ENCODE results near the gene SLC10A3.
A peak's percentile ranks its signal among the peaks of the same experiment; 100 is the strongest.

SLC10A3 gene

GRCh38 chrX:154463611-154464220 lies 26.7 kb downstream of the SLC10A3 start:
- no peak for DNase-seq

GRCh38 chrX:154462396-154462795 lies 28.0 kb downstream of the SLC10A3 start:
- no peak for DNase-seq

GRCh38 chrX:154460326-154460725 lies 30.1 kb downstream of the SLC10A3 start:
- no peak for DNase-seq

GRCh38 chrX:154459832-154460231 lies 30.6 kb downstream of the SLC10A3 start:
- no peak for DNase-seq

GRCh38 chrX:154458954-154459778 lies 31.3 kb downstream of the SLC10A3 start:
- DNase-seq = no peak

- peak in 1 of 2 experiments; percentile 6 for DNase-seq
These were observed 32.1 kb downstream of the SLC10A3 start, which contains the start of gene PLXNA3 for GRCh38 chrX:154458116-154458953. Gene PLXNA3 (plus strand): TSS chrX:154458281. CDS start chrX:154460184, 1,903 bp downstream.

- DNase-seq = no peak
These were observed 32.8 kb downstream of the SLC10A3 start for GRCh38 chrX:154457491-154458115.

GRCh38 chrX:154452823-154453222 lies 37.6 kb downstream of the SLC10A3 start:
- no peak for DNase-seq

- DNase-seq = no peak
These were observed 40.1 kb downstream of the SLC10A3 start for GRCh38 chrX:154450312-154450711.

- no peak for DNase-seq
These were observed 40.8 kb downstream of the SLC10A3 start for GRCh38 chrX:154449618-154450017.

GRCh38 chrX:154448484-154448883 lies 41.9 kb downstream of the SLC10A3 start:
- DNase-seq = no peak

GRCh38 chrX:154446430-154446829 lies 44.0 kb downstream of the SLC10A3 start:
- no peak for DNase-seq

- DNase-seq = no peak
These were observed 44.7 kb downstream of the SLC10A3 start for GRCh38 chrX:154445776-154446175.

- no peak for DNase-seq
These were observed 45.6 kb downstream of the SLC10A3 start for GRCh38 chrX:154444755-154445246.

GRCh38 chrX:154443992-154444754 lies 46.3 kb downstream of the SLC10A3 start, which contains the start of gene FAM50A:
Gene FAM50A (plus strand): TSS chrX:154444141. CDS start chrX:154444236, 95 bp downstream.
- peak; percentile 9 to 39 for DNase-seq

GRCh38 chrX:154443479-154443910 lies 46.9 kb downstream of the SLC10A3 start:
- DNase-seq = no peak

GRCh38 chrX:154441984-154442707 lies 48.3 kb downstream of the SLC10A3 start:
- no peak for DNase-seq

GRCh38 chrX:154441564-154441963 lies 48.9 kb downstream of the SLC10A3 start:
- DNase-seq = no peak

- no peak for DNase-seq
These were observed 49.6 kb downstream of the SLC10A3 start for GRCh38 chrX:154440623-154441357.

GRCh38 chrX:154439841-154440240 lies 50.6 kb downstream of the SLC10A3 start:
- DNase-seq = no peak

Measured in Kasumi-1 (cell line).